ENCODE data around the gene PTPN4. TPM values are rescaled to one million over a fixed set of nuclear protein-coding genes. Genes with fewer than 3 reads are reported as not detected.

The PTPN4 gene
- total and polyA plus RNA-seq, 9 of the 15 experiments (the other 6 are each of a cell fraction or from before 2014, with no cell fraction given), result 5.0 to 32.8 (median 27.3) TPM

DNA sequence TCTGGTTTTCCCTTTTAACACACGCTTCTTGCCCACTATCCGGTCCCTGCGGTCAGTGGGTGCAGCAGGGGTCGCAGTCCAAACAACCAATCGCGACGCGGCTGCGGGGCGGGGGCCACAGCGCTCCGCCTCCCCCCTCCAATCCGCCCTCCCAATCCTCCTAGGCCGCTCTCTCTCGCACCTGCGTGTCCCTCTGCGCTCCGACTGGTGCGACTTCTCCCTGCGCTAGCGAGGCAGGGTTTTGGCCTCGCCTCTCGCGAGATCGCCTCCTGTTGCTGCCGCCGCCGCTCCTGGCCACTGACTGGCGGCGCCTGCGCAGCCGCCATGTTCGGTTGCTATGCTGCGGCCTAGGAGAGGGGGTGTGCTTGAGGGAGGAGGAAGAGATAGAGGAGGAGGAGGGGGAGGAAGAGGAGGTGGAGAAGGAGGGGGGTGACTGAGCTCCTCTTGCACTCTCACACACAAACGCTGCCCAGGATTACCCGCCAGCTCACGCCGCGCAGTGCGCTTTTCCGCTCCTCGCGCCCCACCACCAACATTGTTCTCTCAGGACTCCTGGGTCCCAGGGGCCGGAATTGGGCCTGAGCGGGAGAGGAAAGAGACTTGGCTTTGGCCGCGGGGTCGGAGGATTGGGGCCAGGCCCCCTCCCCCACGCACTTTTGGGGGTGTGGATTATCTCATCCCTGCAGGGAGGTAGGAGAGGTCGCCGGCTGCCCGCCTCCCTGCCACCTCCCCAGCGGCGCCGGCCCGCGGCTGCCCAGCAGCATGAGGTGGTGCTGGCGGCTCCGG, at the start of gene PTPN4 (continued):
- TF ChIP-seq, protein P1, sequence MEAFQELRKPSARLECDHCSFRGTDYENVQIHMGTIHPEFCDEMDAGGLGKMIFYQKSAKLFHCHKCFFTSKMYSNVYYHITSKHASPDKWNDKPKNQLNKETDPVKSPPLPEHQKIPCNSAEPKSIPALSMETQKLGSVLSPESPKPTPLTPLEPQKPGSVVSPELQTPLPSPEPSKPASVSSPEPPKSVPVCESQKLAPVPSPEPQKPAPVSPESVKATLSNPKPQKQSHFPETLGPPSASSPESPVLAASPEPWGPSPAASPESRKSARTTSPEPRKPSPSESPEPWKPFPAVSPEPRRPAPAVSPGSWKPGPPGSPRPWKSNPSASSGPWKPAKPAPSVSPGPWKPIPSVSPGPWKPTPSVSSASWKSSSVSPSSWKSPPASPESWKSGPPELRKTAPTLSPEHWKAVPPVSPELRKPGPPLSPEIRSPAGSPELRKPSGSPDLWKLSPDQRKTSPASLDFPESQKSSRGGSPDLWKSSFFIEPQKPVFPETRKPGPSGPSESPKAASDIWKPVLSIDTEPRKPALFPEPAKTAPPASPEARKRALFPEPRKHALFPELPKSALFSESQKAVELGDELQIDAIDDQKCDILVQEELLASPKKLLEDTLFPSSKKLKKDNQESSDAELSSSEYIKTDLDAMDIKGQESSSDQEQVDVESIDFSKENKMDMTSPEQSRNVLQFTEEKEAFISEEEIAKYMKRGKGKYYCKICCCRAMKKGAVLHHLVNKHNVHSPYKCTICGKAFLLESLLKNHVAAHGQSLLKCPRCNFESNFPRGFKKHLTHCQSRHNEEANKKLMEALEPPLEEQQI (IDR thresholded peaks at IDR 0.05), result peak; percentile 50; the same call in 1 of the 2 replicates
- no peak for TF ChIP-seq CBX5 (IDR thresholded peaks at IDR 0.05; ENCODE audit: borderline replicate concordance, low read depth)
- no peak for TF ChIP-seq MAFG (tag; conservative IDR thresholded peaks at IDR 0.05)
- TF ChIP-seq C11orf30 (IDR thresholded peaks at IDR 0.05; ENCODE audit: low read depth), result no peak
- TF ChIP-seq ZNF717 (CRISPR knock-in tag; IDR thresholded peaks at IDR 0.05), result no peak
- peak; percentile 89; the same call in 1 of the 2 replicates for TF ChIP-seq FOXK1 (CRISPR knock-in tag; IDR thresholded peaks at IDR 0.05; ENCODE audit: borderline replicate concordance)
- no peak for TF ChIP-seq SRSF9 (IDR thresholded peaks at IDR 0.05; ENCODE audit: borderline replicate concordance, low read depth, low read length)
- no peak; the same call in 1 of the 2 replicates for TF ChIP-seq ZNF239 (CRISPR knock-in tag; IDR thresholded peaks at IDR 0.05)
- no peak for TF ChIP-seq PTBP1 (IDR thresholded peaks at IDR 0.05; ENCODE audit: low read depth, low read length)
- TF ChIP-seq, protein P2, sequence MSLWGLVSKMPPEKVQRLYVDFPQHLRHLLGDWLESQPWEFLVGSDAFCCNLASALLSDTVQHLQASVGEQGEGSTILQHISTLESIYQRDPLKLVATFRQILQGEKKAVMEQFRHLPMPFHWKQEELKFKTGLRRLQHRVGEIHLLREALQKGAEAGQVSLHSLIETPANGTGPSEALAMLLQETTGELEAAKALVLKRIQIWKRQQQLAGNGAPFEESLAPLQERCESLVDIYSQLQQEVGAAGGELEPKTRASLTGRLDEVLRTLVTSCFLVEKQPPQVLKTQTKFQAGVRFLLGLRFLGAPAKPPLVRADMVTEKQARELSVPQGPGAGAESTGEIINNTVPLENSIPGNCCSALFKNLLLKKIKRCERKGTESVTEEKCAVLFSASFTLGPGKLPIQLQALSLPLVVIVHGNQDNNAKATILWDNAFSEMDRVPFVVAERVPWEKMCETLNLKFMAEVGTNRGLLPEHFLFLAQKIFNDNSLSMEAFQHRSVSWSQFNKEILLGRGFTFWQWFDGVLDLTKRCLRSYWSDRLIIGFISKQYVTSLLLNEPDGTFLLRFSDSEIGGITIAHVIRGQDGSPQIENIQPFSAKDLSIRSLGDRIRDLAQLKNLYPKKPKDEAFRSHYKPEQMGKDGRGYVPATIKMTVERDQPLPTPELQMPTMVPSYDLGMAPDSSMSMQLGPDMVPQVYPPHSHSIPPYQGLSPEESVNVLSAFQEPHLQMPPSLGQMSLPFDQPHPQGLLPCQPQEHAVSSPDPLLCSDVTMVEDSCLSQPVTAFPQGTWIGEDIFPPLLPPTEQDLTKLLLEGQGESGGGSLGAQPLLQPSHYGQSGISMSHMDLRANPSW (CRISPR knock-in tag; IDR thresholded peaks at IDR 0.05), result no peak
- TF ChIP-seq GTF2E2 (tag; IDR thresholded peaks at IDR 0.05), result peak; percentile 64; the same call in 1 of the 2 replicates
- no peak for TF ChIP-seq IRF2 (CRISPR knock-in tag; IDR thresholded peaks at IDR 0.05)
- no peak for TF ChIP-seq STAT5B (CRISPR knock-in tag; IDR thresholded peaks at IDR 0.05)
- peak; percentile 41 for TF ChIP-seq ZEB2 (IDR thresholded peaks at IDR 0.05)
- no peak for TF ChIP-seq PPARD (CRISPR knock-in tag; IDR thresholded peaks at IDR 0.05)
- TF ChIP-seq SMARCA5 (IDR thresholded peaks at IDR 0.05), result no peak
- TF ChIP-seq SMAD4 (CRISPR knock-in tag; conservative IDR thresholded peaks at IDR 0.05), result peak; percentile 62
- TF ChIP-seq CBX2 (IDR thresholded peaks at IDR 0.05; ENCODE audit: insufficient read depth, low read length, poor library complexity, severe bottlenecking), result no peak
- TF ChIP-seq, protein P3, sequence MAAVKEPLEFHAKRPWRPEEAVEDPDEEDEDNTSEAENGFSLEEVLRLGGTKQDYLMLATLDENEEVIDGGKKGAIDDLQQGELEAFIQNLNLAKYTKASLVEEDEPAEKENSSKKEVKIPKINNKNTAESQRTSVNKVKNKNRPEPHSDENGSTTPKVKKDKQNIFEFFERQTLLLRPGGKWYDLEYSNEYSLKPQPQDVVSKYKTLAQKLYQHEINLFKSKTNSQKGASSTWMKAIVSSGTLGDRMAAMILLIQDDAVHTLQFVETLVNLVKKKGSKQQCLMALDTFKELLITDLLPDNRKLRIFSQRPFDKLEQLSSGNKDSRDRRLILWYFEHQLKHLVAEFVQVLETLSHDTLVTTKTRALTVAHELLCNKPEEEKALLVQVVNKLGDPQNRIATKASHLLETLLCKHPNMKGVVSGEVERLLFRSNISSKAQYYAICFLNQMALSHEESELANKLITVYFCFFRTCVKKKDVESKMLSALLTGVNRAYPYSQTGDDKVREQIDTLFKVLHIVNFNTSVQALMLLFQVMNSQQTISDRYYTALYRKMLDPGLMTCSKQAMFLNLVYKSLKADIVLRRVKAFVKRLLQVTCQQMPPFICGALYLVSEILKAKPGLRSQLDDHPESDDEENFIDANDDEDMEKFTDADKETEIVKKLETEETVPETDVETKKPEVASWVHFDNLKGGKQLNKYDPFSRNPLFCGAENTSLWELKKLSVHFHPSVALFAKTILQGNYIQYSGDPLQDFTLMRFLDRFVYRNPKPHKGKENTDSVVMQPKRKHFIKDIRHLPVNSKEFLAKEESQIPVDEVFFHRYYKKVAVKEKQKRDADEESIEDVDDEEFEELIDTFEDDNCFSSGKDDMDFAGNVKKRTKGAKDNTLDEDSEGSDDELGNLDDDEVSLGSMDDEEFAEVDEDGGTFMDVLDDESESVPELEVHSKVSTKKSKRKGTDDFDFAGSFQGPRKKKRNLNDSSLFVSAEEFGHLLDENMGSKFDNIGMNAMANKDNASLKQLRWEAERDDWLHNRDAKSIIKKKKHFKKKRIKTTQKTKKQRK (IDR thresholded peaks at IDR 0.05; ENCODE audit: borderline replicate concordance, low read depth, low read length), result no peak
- no peak for TF ChIP-seq TCF7L2 (IDR thresholded peaks at IDR 0.05; ENCODE audit: low read depth, low read length)
- peak; percentile 84 for TF ChIP-seq CCNT2 (IDR thresholded peaks at IDR 0.05; ENCODE audit: borderline replicate concordance, extremely low read depth, insufficient read length, low read depth, low read length)

All from K562 (cell line).